Measurements from ENCODE around the gene JPT1.
"Not testable (repeated sequence)": the region's sequence is repeated elsewhere in the genome, so short reads cannot be mapped to it uniquely, and the experiment has no call there.

Gene JPT1

DNA sequence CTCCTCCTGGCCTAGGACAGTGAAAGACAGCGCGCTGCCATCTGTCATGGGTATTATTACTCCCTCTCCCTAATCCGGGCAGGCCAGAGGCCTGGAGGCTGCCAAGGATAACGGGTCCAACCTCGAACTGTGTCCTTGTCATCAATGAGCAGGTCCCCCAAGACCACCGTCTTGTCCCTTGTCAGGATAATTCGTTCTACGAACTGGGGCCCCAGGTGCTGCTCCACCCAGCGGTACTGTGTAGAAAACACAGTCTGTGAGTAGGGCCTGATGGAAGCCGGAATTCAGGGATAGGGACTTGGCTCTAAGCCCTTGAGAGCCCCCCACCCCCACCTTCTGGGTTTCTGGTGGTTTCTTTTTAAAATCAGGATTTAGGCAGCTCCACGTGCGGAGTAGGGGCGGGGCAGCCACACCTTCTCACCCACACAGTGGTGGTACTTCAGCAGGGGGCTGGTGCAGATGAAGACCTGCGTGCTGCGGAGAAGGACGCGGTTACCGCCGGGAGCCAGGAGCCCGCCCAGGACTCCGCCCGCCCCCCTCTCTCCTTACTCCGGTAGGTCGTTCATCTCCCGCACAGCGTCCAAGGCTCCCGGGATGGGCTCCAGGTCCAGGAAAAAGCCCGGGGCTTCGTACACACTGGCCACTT is 23.6 kb downstream of the JPT1 start:
- DNase-seq (ENCODE audit: low read depth in 1 of 2, low spot score in 1 of 2), result peak; percentile 36 to 39

DNA sequence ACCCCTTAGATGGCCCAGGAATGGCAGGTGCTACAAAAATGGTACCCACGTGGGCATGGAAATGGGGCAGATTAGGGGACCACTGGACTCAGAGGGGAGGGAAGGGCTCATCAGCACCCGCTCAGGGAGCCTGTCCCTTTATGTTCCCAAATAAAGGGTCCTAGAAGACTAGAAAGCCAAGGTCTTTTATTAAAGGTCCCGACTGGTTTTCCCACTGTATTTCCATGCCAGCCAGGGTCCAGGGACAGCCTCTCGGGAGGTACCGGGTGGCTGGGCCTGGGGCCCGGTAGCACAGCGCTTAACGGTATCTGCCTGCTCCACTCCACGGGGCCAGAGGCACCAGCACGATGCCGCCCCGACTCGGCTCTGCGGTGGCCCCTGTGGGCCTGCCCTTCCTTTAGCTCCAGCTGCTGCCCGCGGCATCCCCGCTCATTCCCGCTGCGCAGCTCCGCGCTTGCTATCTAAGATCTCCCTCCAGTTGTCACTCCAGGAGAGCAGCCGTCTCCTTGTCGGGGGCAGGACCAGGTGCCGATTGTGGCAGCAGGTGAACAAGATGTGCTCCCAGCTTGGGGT is 24.2 kb downstream of the JPT1 start:
- no peak for DNase-seq (ENCODE audit: low read depth in 1 of 2, low spot score in 1 of 2)

- no peak for DNase-seq (ENCODE audit: low read depth in 1 of 2, low spot score in 1 of 2)
Observed at GRCh38 chr17:75129576-75129975, 24.7 kb downstream of the JPT1 start.

DNA sequence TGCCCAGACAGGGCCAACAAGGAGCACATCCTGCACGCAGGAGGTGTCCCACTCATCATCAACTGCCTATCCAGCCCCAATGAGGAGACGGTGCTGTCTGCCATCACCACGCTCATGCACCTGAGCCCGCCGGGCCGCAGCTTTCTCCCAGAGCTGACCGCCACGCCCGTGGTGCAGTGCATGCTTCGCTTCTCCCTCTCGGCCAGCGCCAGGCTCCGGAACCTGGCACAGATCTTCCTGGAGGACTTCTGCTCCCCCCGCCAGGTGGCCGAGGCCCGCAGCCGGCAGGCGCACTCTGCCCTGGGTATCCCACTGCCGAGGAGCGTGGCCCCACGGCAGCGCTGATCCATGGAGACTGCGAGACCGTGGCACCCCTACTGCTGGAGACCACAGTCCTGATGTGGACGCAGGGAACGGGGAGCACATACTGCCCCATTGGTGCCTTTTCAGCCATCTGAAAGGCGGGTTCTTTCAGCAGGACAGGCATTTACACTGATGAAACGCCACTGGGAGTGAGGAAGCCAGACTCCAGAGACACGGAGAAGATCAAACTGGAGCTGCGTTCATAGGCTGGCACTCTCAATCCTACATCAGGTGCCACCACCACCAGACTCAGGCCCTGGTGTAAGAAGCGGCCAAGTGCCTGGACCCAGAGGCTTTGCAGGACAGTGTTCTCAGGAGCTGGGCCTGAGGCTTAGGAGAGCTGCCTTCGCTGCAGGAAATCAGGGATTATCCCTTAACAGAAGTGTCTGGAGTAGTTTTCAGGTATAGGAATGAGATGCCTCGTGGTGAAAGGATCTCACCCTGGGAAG is 25.4 kb downstream of the JPT1 start:
- DNase-seq (ENCODE audit: low read depth in 1 of 2, low spot score in 1 of 2), result no peak

- not testable (repeated sequence) for DNase-seq (ENCODE audit: low read depth in 1 of 2, low spot score in 1 of 2)
Observed at GRCh38 chr17:75127936-75128335, 26.4 kb downstream of the JPT1 start.

DNA sequence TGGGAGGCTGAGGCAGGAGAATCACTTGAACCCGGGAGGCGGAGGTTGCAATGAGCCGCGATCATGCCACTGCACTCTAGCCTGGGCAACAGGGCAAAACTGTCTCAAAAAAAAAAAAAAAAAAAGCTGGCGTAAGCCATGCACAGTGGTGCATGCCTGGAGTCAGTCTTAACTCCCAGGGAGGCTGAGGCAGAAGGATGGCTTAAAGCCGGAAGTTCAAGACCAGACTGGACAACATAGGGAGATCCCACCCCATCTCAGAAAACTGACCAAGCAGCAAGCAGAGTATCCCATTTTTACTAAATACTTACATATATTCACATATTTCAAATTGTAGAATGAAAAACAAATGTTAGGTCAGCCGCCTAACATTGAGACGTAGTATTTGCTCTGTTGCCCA is 27.4 kb downstream of the JPT1 start:
- DNase-seq (ENCODE audit: low read depth in 1 of 2, low spot score in 1 of 2), result no peak

DNA sequence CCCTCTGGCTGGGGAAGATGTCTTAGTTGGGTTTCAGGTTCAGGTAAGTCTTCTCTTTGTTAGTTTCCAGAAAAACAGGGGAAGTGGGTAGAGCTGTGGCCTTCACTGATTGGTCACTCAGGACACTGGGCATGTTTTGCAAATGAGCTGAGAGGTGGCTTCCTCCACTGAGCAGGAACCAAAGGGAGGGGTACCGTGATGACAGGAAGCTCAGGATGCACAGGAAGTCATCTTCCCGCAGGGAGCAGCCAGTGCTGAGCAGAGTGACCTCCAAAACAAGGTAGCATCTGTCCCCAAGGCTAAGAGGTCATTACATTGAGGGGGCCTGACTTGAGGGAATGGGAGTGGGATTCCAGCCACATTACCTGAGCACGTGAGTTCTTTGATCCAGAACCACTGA is 28.3 kb downstream of the JPT1 start:
- DNase-seq (ENCODE audit: low read depth in 1 of 2, low spot score in 1 of 2), result no peak

GRCh38 chr17:75124819-75125162 is 29.5 kb downstream of the JPT1 start:
- DNase-seq (ENCODE audit: low read depth in 1 of 2, low spot score in 1 of 2), result no peak

- DNase-seq (ENCODE audit: low read depth in 1 of 2, low spot score in 1 of 2), result peak in 1 of 2 donors; percentile 51
Observed at GRCh38 chr17:75124041-75124818, 30.1 kb downstream of the JPT1 start.

- DNase-seq (ENCODE audit: low read depth in 1 of 2, low spot score in 1 of 2), result no peak
Observed at GRCh38 chr17:75118307-75118706, 36.0 kb downstream of the JPT1 start.

GRCh38 chr17:75116737-75117136 is 37.6 kb downstream of the JPT1 start:
- no peak for DNase-seq (ENCODE audit: low read depth in 1 of 2, low spot score in 1 of 2)

- DNase-seq (ENCODE audit: low read depth in 1 of 2, low spot score in 1 of 2), result no peak
Observed at GRCh38 chr17:75115555-75115954, 38.8 kb downstream of the JPT1 start.

DNA sequence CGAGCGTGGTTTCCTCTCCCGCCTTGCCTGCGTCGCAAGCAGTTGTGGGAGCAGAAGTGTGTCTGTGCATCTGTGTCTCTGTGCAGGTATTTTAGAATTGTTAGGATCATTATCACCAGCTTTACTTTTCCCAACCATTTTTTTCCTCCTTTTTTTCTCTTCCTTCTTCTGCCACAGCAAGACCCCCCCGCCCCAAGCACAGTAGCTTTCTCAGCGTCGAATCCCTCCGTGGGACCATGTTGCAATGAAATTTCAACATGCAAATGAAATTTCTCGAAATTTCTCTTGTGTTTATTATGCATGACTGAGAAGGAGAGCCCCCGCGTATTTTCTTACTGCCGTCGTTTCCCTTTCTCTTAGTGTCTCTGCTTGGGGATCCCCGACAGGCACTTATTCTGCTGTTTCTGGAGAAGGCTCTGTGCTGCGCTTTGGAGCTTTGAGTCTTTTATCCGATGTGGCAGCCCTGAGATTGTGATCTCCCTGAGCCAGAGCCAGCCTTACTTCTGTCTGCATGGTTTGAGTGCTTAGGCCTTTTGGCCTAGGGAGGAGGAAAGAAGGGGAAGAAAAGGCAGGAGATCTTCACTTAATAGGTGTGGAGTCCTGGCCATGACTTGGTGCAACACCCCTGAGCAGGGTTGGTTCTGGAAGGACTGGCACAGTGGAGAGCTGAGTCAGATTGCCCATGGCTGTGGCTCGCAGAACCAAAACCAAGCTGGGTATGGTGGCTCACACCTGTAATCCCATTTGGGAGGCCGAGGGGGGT is 39.6 kb downstream of the JPT1 start:
- no peak for DNase-seq (ENCODE audit: low read depth in 1 of 2, low spot score in 1 of 2)

- peak; percentile 83 to 89 for DNase-seq (ENCODE audit: low read depth in 1 of 2, low spot score in 1 of 2)
Observed at GRCh38 chr17:75113798-75114551, 40.3 kb downstream of the JPT1 start.

DNA sequence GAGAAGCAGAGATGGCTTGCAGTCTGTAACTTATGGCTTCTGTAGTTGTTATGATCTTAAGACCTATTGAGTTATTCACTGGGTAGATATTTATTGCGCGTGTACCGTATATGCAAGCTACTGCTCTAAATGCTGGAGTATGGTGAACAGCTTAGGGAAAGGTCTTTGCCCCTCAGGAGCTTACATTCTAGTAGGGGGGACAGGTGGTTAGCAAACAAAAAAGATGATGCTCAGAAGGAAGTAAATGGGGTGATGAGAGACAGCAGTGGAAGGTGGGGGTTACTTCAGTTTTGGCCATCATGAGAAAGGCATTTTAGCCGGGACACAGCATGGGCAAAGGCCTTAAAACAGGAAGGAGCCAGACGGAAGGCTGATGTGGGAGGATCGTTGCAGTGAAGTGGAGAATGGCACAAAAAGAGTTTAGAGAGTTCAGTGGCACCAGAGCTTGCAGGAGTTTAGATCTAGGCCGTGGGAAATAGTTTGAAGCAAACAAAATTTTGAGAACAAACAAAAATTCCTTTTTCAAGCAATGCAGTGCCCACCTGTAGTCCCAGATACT is 42.5 kb downstream of the JPT1 start:
- DNase-seq (ENCODE audit: low read depth in 1 of 2, low spot score in 1 of 2), result no peak

- DNase-seq (ENCODE audit: low read depth in 1 of 2, low spot score in 1 of 2), result no peak
Observed at GRCh38 chr17:75110234-75110937, 43.9 kb downstream of the JPT1 start.

DNA sequence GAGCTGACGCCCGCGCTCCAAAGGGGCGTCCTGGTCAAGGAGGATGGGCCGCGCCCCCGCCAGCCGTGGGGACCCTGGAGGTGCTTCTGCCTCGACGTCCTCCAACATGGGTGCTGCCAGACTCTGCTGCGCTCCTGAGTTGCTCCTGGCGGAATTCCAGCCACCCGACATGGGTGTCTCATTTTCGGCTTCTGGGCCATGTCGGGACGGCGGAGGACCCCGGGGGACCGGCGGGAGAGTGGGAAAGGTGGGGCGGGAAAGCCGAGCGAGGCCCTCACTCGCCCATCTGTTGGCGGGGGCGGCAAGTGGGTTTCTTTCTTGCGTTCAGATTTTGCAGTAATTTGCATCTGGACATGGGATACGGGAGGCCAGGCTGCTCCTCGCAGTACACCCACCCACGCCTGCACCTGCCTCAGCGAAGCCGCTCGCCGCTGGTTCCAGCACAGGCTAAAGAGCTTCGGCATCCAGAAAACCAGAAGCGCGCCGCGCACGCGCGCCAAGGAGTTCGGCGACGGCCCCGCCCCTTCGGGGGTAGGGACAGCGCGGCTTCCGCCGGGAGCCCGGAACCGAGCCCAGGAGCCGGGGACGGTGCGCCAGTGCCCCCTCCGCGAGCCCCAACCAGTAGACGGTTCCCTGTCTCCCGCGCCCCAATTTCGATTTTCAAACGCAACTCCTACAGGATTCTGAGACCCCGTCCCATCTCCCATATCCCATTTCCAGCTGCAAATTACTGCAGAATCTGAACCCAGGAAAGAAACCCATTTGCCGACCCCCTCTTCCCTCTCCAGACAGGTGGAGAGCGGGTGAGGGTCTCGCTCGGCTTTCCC is 44.7 kb downstream of the JPT1 start, which contains the start of gene ARMC7:
TSS of gene ARMC7 (plus strand) at position 563 of the 827 bp plus-strand sequence. CDS start 320 bp downstream, outside the sequence.
- DNase-seq (ENCODE audit: low read depth in 1 of 2, low spot score in 1 of 2), result peak; percentile 82 to 88

DNA sequence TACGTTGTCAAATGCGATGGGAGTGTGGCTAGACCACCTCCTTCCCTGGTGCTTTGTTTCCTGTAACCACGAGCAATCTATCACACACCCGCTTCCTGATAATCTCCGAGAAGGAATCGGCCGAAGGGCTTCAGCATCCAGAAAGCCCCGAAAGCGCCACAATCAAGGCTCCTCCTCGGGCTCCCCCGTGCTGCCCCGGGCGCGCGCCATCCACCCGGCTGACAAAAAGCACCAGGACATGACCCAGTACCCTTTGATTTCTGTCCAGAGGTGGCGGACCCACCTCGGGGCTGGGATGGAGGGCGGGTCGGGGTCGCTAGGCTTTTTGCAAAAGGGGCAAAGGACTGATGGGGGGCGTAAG is 45.3 kb downstream of the JPT1 start:
- DNase-seq (ENCODE audit: low read depth in 1 of 2, low spot score in 1 of 2), result no peak
